Common myeloid progenitor, CD34-positive (primary cell): ENCODE data around the gene FAM98C. TPM values are rescaled to one million over a fixed set of nuclear protein-coding genes. Genes with fewer than 3 reads are reported as not detected.
A peak's percentile ranks its signal among the peaks of the same experiment; 100 is the strongest.

ENCODE experiments used
- CTCF ChIA-PET: fragments of 350-600 bp; sonication (Branson Sonifier 250); formaldehyde crosslinking; loops from one replicate; lab custom pipeline; 2021; ENCODE audit warnings: antibody characterized with exemption; lab: Charles Lee
- POLR2A ChIA-PET: fragments of 350-600 bp; sonication (Branson Sonifier 250); formaldehyde crosslinking; loops from one replicate; lab custom pipeline; 2021; ENCODE audit warnings: antibody characterized with exemption; lab: Charles Lee
- DNase-seq, 3 donors: peaks; one replicate each; pipeline versions ENCODE4 v3.0.0 to v3.0.0-alpha.2; 2013
- H3K27ac ChIP-seq, 2 experiments: 1 replicate in 1 of 2; 2 replicates in 1 of 2; pipeline ENCODE4 v1.7.0; 2013; ENCODE audit warnings: inconsistent platforms in 2 of 2, low read length in 2 of 2, mild to moderate bottlenecking in 2 of 2, low read depth in 1 of 2, moderate library complexity in 1 of 2; ENCODE audit not compliant: severe bottlenecking in 2 of 2, insufficient read depth in 1 of 2, poor library complexity in 1 of 2
- H3K27me3 ChIP-seq, 5 experiments: replicated peaks in 2 of 5; 1 replicate in 3 of 5; 2 replicates in 2 of 5; pipeline versions ENCODE4 v1.6.1 to v1.7.0; 2013; ENCODE audit warnings: low read length in 4 of 5, mild to moderate bottlenecking in 2 of 5, moderate library complexity in 2 of 5, inconsistent platforms in 1 of 5; ENCODE audit not compliant: insufficient read depth in 5 of 5, control insufficient read depth in 4 of 5
- H3K36me3 ChIP-seq, 4 experiments: 1 replicate in 2 of 4; 2 replicates in 2 of 4; pipeline versions ENCODE4 v1.6.1 to v1.7.0; 2013; ENCODE audit warnings: low read length in 3 of 4, control low read depth in 1 of 4, mild to moderate bottlenecking in 1 of 4; ENCODE audit not compliant: control insufficient read depth in 4 of 4, insufficient read depth in 4 of 4
- H3K4me1 ChIP-seq, 4 experiments: 1 replicate in 3 of 4; 2 replicates in 1 of 4; pipeline versions ENCODE4 v1.6.1 to v1.7.1; 2013; ENCODE audit warnings: low read length in 3 of 4, mild to moderate bottlenecking in 3 of 4, control low read depth in 1 of 4, inconsistent platforms in 1 of 4, moderate library complexity in 1 of 4; ENCODE audit not compliant: control insufficient read depth in 4 of 4, insufficient read depth in 4 of 4; ENCODE audit errors: control extremely low read depth in 1 of 4
- H3K4me3 ChIP-seq, 7 experiments: 1 replicate in 4 of 7; 2 replicates in 3 of 7; pipeline versions ENCODE4 v1.5.1 to v1.7.0; 2013; ENCODE audit warnings: mild to moderate bottlenecking in 7 of 7, low read length in 6 of 7, moderate library complexity in 6 of 7, inconsistent platforms in 2 of 7, low read depth in 2 of 7, control low read depth in 1 of 7; ENCODE audit not compliant: insufficient read depth in 4 of 7, control insufficient read depth in 1 of 7; ENCODE audit errors: extremely low read depth in 1 of 7
- H3K9me3 ChIP-seq, 5 experiments: 1 replicate in 4 of 5; 2 replicates in 1 of 5; pipeline versions ENCODE4 v1.6.1 to v1.7.1; 2013; ENCODE audit warnings: low read length in 4 of 5, mild to moderate bottlenecking in 2 of 5, inconsistent platforms in 1 of 5, low read depth in 1 of 5, moderate library complexity in 1 of 5; ENCODE audit not compliant: control insufficient read depth in 4 of 5, insufficient read depth in 2 of 5; ENCODE audit errors: control extremely low read depth in 1 of 5
- WGBS: methylation state at CpG from one replicate; pipeline ENCODE4 v1.1.5; 2013; ENCODE audit not compliant: insufficient coverage; 5-methylcytosine and 5-hydroxymethylcytosine counted together
- polyA plus RNA-seq: library from polyadenylated mRNA; unstranded; fragments of 120-200 nt; gene quantifications from one replicate; pipeline ENCODE4 v1.2.1, GENCODE V29; 2013

FAM98C gene
- polyA plus RNA-seq, result 13.1 TPM

DNA sequence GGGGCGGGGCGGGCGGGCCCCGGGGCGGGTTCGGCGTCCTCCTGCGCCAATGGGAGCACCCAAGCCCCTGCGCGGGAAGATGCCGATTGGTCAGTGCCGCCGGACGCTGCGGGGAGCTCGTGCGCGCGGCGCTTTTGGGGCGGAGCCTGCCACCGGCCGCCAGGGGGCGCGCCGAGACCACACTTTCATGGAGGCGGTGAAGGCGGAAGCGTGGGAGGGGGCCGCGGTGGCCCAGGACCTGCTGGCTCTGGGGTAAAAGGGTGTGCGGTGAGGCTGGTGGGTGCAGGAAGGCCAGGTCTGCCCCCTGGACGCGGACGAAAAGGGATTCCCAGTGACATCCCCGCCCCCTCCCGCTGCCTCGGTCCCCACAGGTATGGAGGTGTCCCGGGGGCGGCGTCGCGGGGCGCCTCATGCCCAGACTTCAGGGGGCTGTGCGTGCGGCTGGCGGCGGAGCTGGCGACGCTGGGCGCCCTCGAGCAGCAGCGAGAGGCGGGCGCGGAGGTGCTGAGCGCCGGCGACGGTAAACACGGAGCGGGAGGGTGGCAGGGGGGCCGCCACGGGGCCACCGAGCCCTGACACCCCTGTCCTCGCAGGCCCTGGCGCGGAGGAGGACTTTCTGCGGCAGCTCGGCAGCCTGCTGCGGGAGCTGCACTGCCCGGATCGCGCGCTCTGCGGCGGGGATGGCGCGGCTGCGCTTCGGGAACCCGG, at the start of gene FAM98C:
FAM98C (plus strand) TSS at position 127 of the 708 bp plus-strand sequence; CDS start at position 188, 61 bp downstream.
- Histone ChIP-seq H3K4me1 (peaks cover 0 to 13% (median 9%) of the 10 kb centered on the region in 4 experiments), H3K36me3 (peaks cover 0 to 17% (median 10%) of the 10 kb centered on the region in 4 experiments), H3K9me3 (no peaks in the 10 kb centered on the region), H3K27me3 (peaks cover 0 to 22% (median 3%) of the 10 kb centered on the region in 5 experiments), H3K27ac (peak within 1 kb of the TSS in 1 of 2 experiments; percentile 61), H3K4me3 (peak within 1 kb of the TSS; percentile 49 to 82 (median 72))
- ChIA-PET POLR2A (interaction anchor here (0.6 to 1.3 kb wide), 5 partner anchors 9 to 297 kb away, joined by 3 read pairs; no protein-coding TSS in a partner anchor), CTCF (interaction anchor here (0.6 to 3.8 kb wide), 30 partner anchors 9 to 233 kb away, joined by 3 to 30 read pairs (median 5); partner anchors contain the start of genes EIF3K, MAP4K1, PSMD8 and RASGRP4)
- DNase-seq, result peak; percentile 97 to 99 (median 99)
- WGBS, result under 1% methylated on average over 72 of the region's 82 CpGs

DNA sequence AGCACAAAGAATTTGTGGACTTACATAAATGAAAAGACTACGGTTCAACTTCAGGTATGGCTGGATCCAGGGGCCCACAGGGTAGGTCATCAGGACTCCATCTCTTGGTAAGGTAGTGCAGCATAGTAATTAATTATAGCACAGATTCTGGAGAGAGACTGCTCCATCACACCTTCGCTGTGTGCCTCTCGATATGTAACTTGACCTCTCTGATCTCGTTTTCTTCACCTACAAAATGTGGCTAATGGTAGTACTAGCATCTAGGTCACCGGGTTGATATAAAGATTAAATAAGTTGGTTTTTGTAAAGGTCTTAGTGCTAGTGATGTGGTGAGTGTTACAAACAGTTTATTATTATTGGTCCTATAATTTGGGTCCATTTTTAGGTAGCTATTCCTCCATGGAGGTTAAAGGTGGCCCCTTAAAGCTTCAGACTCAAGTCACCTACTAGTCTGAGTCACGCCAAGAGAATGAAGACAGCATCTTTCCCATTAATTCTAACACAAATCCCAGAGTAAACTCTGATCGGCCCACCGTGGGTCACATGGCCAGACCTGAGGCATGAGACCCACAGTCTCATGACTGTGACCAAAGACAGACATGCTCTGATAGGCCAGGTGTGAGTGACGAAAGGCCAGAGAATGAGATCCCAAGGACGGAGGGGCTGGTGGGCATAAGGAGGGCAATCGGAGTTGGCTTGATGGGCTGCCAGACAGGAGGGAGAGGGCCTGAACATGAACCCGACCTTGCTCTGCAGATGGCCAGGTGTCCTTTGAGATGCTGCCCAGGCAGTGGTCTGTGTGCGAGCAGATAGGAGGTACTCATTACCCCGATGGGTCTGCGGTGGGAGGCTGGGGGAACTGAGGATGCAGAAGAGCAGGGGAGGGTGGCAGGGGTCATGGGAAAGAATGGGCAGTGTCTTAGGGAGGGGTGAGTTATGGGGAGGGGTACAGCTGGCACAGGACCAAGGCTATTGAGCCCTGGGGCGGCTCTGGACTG, 46.9 kb upstream of the FAM98C start:
- WGBS, result 94% methylated on average over 14 of the region's 16 CpGs
- H3K4me1 ChIP-seq, result peaks cover 0 to 1% (median 0%) of the 10 kb centered on the region in 4 experiments
- DNase-seq, result no peak
- POLR2A ChIA-PET, result no interaction called here
- CTCF ChIA-PET, result no interaction called here
- no peak overlapping the region for H3K4me3 ChIP-seq
- H3K9me3 ChIP-seq, result no peaks in the 10 kb centered on the region
- H3K27ac ChIP-seq, result no peak overlapping the region
- H3K27me3 ChIP-seq, result peaks cover 0 to 39% (median 24%) of the 10 kb centered on the region in 5 experiments
- H3K36me3 ChIP-seq, result no peaks in the 10 kb centered on the region

DNA sequence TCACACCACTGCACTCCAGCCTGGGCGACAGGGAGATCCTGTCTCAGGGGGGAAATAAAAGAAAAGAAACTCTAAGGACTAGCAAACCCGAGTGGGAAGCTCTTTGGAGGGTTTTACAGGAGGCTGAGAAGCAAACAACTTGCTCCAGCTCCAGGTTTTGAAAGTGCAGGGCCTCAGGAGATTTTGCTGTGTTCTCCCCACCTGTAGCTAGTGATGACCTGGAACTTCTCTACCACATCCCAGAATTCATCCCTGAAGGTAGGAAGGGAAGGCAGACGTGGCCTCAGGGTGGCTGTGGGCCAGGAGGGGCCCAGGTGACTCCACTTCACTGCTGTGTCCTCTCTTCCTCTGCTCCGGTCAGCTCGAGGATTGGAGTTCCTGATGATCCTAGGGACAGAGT, 44.8 kb upstream of the FAM98C start:
- peaks cover 0 to 18% (median 14%) of the 10 kb centered on the region in 4 experiments for H3K4me1 ChIP-seq
- H3K9me3 ChIP-seq, result no peaks in the 10 kb centered on the region
- H3K27ac ChIP-seq, result no peak overlapping the region
- H3K36me3 ChIP-seq, result no peaks in the 10 kb centered on the region
- ChIA-PET CTCF (interaction anchor here (1.4 kb wide), 1 partner anchor 10 kb away, joined by 3 read pairs; no protein-coding TSS in a partner anchor), POLR2A (interaction anchor here (1.2 kb wide), 1 partner anchor 87 kb away, joined by 3 read pairs; no protein-coding TSS in a partner anchor)
- WGBS, result 31% methylated on average over 4 of the region's 5 CpGs
- peaks cover 0 to 44% (median 24%) of the 10 kb centered on the region in 5 experiments for H3K27me3 ChIP-seq
- H3K4me3 ChIP-seq, result no peak overlapping the region
- DNase-seq, result no peak

DNA sequence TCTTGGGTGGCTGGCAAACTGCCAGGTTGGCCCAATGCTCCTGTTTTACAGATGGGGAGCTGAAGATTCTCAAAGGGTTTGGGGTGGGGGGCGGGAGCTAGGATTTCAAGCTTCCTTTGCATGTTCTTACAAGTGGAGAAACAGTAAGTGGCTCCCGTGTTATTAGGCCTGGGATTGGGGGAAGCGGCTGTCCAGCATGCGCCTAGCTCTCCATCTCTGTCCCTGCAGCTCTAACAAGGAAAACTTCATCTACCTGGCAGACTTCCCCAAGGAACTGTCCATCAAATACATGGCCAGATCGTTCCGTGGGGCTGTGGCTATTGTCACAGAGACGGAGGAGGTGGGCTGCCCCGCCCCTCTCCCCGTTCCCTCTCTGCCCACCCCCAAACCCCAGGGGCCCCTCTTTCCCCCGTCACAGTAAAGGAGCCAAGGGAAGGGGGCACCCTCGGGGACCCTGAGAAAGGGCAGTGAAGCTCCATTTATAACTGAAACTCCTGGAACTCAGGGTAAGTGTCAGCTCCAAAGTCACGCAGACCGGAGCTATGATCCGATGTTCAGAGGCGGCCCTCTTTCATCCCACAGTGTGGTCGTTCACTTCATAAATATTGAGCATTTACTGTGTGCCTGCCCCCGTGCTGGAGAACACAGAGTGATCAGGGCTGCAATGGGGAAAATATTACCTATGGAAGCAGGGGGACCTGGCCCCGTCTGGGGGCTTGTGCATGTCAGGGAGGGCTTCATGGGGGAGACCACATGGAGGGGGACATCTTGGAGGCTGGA, 43.5 kb upstream of the FAM98C start:
- Histone ChIP-seq H3K9me3 (no peaks in the 10 kb centered on the region), H3K36me3 (no peaks in the 10 kb centered on the region), H3K27ac (no peak overlapping the region), H3K27me3 (peaks cover 0 to 44% (median 24%) of the 10 kb centered on the region in 5 experiments), H3K4me3 (no peak overlapping the region), H3K4me1 (peaks cover 0 to 20% (median 14%) of the 10 kb centered on the region in 4 experiments)
- no peak for DNase-seq
- CTCF ChIA-PET, result interaction anchor here (0.6 to 1.4 kb wide), 2 partner anchors 11 to 227 kb away, joined by 3 read pairs; no protein-coding TSS in a partner anchor
- POLR2A ChIA-PET, result interaction anchor here (1.0 kb wide), 1 partner anchor 8 kb away, joined by 4 read pairs; no protein-coding TSS in a partner anchor
- WGBS, result 53% methylated on average over 13 of the region's 18 CpGs

DNA sequence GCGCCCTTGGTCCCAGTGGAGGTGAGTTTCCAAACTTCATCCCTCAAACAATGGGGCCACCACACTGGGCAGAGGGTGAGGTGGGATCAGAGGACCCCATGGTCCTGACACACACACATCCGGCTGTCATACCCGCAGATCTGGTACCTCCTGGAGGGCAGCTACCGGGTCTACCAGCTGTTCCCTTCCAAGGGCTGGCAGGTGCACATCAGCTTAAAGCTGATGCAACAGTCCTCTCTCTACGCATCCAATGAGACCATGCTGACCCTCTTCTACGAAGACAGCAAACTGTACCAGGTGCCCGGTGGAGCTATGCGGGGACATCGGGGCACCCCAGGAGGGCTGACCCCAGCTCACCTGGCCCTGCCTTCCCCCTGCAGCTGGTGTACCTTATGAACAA, 42.5 kb upstream of the FAM98C start:
- no peak for DNase-seq
- no peaks in the 10 kb centered on the region for H3K36me3 ChIP-seq
- H3K27ac ChIP-seq, result no peak overlapping the region
- CTCF ChIA-PET, result no interaction called here
- POLR2A ChIA-PET, result interaction anchor here (1.0 to 2.5 kb wide), 2 partner anchors 8 to 14 kb away, joined by 4 to 11 read pairs; partner anchors contain the start of gene PSMD8
- peaks cover 0 to 44% (median 24%) of the 10 kb centered on the region in 5 experiments for H3K27me3 ChIP-seq
- no peaks in the 10 kb centered on the region for H3K9me3 ChIP-seq
- no peak overlapping the region for H3K4me3 ChIP-seq
- WGBS, result 91% methylated on average over 9 of the region's 9 CpGs
- peaks cover 0 to 20% (median 14%) of the 10 kb centered on the region in 4 experiments for H3K4me1 ChIP-seq
